HepG2 (cell line): ENCODE data around the gene NPVF. TPM values are rescaled to one million over a fixed set of nuclear protein-coding genes. Genes with fewer than 3 reads are reported as not detected.
A peak's percentile ranks its signal among the peaks of the same experiment; 100 is the strongest.

Experiments
- ATAC-seq: fragments of 200-7000 bp; cut with Tn5 transposase; 3 replicates; pipeline ENCODE4 v1.9.1; 2020; ENCODE audit warnings: mild to moderate bottlenecking, moderate library complexity
- BruUV-seq: library from RNA; stranded (reverse); fragments of 400-500 nt; replicated peaks from 2 replicates; lab custom pipeline; 2021; lab: Mats Ljungman, UMichigan
- CTCF ChIA-PET: fragments of 300-600 bp; formaldehyde crosslinking; extraction: SDS; loops from one replicate; lab custom pipeline; 2021; ENCODE audit warnings: low total read pairs, inconsistent platforms, low intra/inter-chr PET ratio; lab: Yijun Ruan, JAX
- POLR2A ChIA-PET: fragments of 350-600 bp; sonication (Branson Sonifier 250); formaldehyde crosslinking; loops from one replicate; lab custom pipeline; 2020; ENCODE audit warnings: antibody characterized with exemption, inconsistent platforms; lab: Yijun Ruan, JAX
- DNase-seq: peaks from one replicate; pipeline ENCODE4 v3.0.0-alpha.2; 2015; ENCODE audit warnings: low spot score
- FAIRE-seq: peaks from 3 replicates; lab custom pipeline; 2011; peaks lifted over from hg19 to GRCh38; lab: Jason Lieb, UNC
- H2AFZ ChIP-seq: one replicate; pipeline ENCODE4 v1.6.1; 2011; ENCODE audit warnings: low read length, inconsistent platforms
- H3K27ac ChIP-seq: fragments of 300-600 bp; 3 replicates; pipeline ENCODE4 v1.8.0; 2011; ENCODE audit warnings: mixed run types, mild to moderate bottlenecking, mixed read lengths, low read length, inconsistent platforms; ENCODE audit not compliant: insufficient read depth; ENCODE audit errors: extremely low read length
- H3K27me3 ChIP-seq, 2 experiments: fragments of 200-600 bp in 1 of 2; 2 replicates in 1 of 2; 3 replicates in 1 of 2; pipeline versions ENCODE4 v1.6.0 to v1.8.0; 2011; ENCODE audit warnings: low read length in 2 of 2, mild to moderate bottlenecking in 2 of 2, moderate library complexity in 2 of 2, inconsistent platforms in 1 of 2; ENCODE audit not compliant: insufficient read depth in 2 of 2, control insufficient read depth in 1 of 2
- H3K36me3 ChIP-seq, 2 experiments: fragments of 200-600 bp in 1 of 2; replicated peaks in 1 of 2; 2 replicates in 1 of 2; 3 replicates in 1 of 2; pipeline versions ENCODE4 v1.5.1 to v1.8.0; 2011; ENCODE audit warnings: low read length in 2 of 2, inconsistent platforms in 1 of 2; ENCODE audit not compliant: insufficient read depth in 2 of 2, control insufficient read depth in 1 of 2
- H3K4me1 ChIP-seq: 2 replicates; pipeline ENCODE4 v1.5.1; 2012; ENCODE audit warnings: low read length, inconsistent platforms; ENCODE audit not compliant: insufficient read depth
- H3K4me2 ChIP-seq: 2 replicates; pipeline ENCODE4 v1.6.0; 2011; ENCODE audit warnings: low read depth, low read length, inconsistent platforms
- H3K4me3 ChIP-seq, 3 experiments: fragments of 200-600 bp in 1 of 3; sonication (generic), shearing (Covaris generic) in 1 of 3; replicated peaks in 1 of 3; 2 replicates each; pipeline ENCODE4 v1.5.1; 2011 to 2016; ENCODE audit warnings: low read length in 3 of 3, inconsistent platforms in 2 of 3, low read depth in 2 of 3, mild to moderate bottlenecking in 2 of 3, control low read depth in 1 of 3, mixed read lengths in 1 of 3; ENCODE audit not compliant: insufficient read depth in 1 of 3
- H3K79me2 ChIP-seq: one replicate; pipeline ENCODE4 v1.6.1; 2011; ENCODE audit warnings: low read length, inconsistent platforms; ENCODE audit not compliant: insufficient read depth
- H3K9ac ChIP-seq: 2 replicates; pipeline ENCODE4 v1.6.0; 2011; ENCODE audit warnings: mild to moderate bottlenecking, low read depth, low read length, inconsistent platforms; ENCODE audit not compliant: insufficient read depth
- H3K9me3 ChIP-seq: 2 replicates; pipeline ENCODE4 v1.5.1; 2012; ENCODE audit warnings: mild to moderate bottlenecking, low read length
- H4K20me1 ChIP-seq: 2 replicates; pipeline ENCODE4 v1.6.0; 2011; ENCODE audit warnings: inconsistent platforms, mild to moderate bottlenecking, low read length, moderate library complexity; ENCODE audit not compliant: insufficient read depth
- HMG20B ChIP-seq: conservative IDR thresholded peaks from 2 replicates; pipeline ENCODE4 v1.6.1; 2016; ENCODE audit warnings: missing genetic modification reagents, missing compliant biosample characterization
- KDM5A ChIP-seq: fragments of 200-600 bp; sonication (generic); IDR thresholded peaks from 2 replicates; pipeline ENCODE4 v1.7.0; 2018; ENCODE audit warnings: antibody characterized with exemption, mild to moderate bottlenecking, low read length, borderline replicate concordance
- NFAT5 ChIP-seq: sonication (generic); formaldehyde crosslinking; IDR thresholded peaks from 2 replicates; pipeline ENCODE4 v1.4.0; 2020; ENCODE audit warnings: missing genetic modification reagents
- NR2F6 ChIP-seq, 2 experiments: IDR thresholded peaks; 2 replicates each; pipeline ENCODE4 v1.6.1; 2016; ENCODE audit warnings: antibody characterized with exemption in 1 of 2, mild to moderate bottlenecking in 1 of 2
- ONECUT2 ChIP-seq: sonication (generic); formaldehyde crosslinking; IDR thresholded peaks from 2 replicates; pipeline ENCODE4 v1.4.0; 2020; ENCODE audit warnings: missing genetic modification reagents
- PHB2 ChIP-seq: fragments of 450-650 bp; IDR thresholded peaks from 2 replicates; pipeline ENCODE4 v1.6.1; 2018; ENCODE audit not compliant: partially characterized antibody
- RBM39 ChIP-seq: fragments of 200-400 bp; formaldehyde crosslinking; IDR thresholded peaks from one replicate; pipeline ENCODE4 v1.6.1; 2018; ENCODE audit warnings: antibody characterized with exemption, mild to moderate bottlenecking, low read depth, low read length; ENCODE audit not compliant: poor library complexity, severe bottlenecking
- RNF219 ChIP-seq: sonication (generic); formaldehyde crosslinking; IDR thresholded peaks from 2 replicates; pipeline ENCODE4 v1.5.0; 2020; ENCODE audit warnings: mild to moderate bottlenecking, missing genetic modification reagents
- SP2 ChIP-seq: sonication (generic); formaldehyde crosslinking; IDR thresholded peaks from 2 replicates; pipeline ENCODE4 v1.5.1; 2020; ENCODE audit warnings: mild to moderate bottlenecking, missing genetic modification reagents
- SRSF1 ChIP-seq: fragments of 200-400 bp; formaldehyde crosslinking; optimal IDR thresholded peaks from 2 replicates; pipeline ENCODE3; 2017; ENCODE audit warnings: mild to moderate bottlenecking, low read depth, low read length, moderate library complexity
- ZBTB34 ChIP-seq: sonication (generic); formaldehyde crosslinking; IDR thresholded peaks from 2 replicates; pipeline ENCODE4 v1.8.0; 2022; ENCODE audit warnings: mild to moderate bottlenecking, missing genetic modification reagents
- ZNF160 ChIP-seq: sonication (generic); formaldehyde crosslinking; IDR thresholded peaks from 2 replicates; pipeline ENCODE4 v1.8.0; 2022; ENCODE audit warnings: mild to moderate bottlenecking, inconsistent platforms, missing genetic modification reagents
- WGBS: methylation state at CpG from one replicate; pipeline ENCODE4 v1.1.6; 2017; ENCODE audit warnings: low lambda C conversion rate; 5-methylcytosine and 5-hydroxymethylcytosine counted together
- in situ Hi-C: cut with HindIII; loops from 2 replicates; pipeline ENCODE4 v1.10.0; 2017; ENCODE audit warnings: low pct_unique_long_range_greater_than_20kb; ENCODE audit not compliant: extremely low pct_ligation_motif_present
- intact Hi-C: fragments of 100-400 bp; cut with micrococcal nuclease; formaldehyde crosslinking; loops from one replicate; pipeline ENCODE4 v1.10.0; 2022; ENCODE audit not compliant: unreplicated experiment
- polyA plus RNA-seq, 8 experiments: library from polyadenylated mRNA; depleted of rRNA in 3 of 8; stranded (reverse) in 7 of 8; unstranded in 1 of 8; fragments of >200 nt; fragmentation: Illumina TruSeq in 4 of 8; extraction: Trizol in 4 of 8; gene quantifications; 2 replicates each; pipeline versions ENCODE4 v1.2.1 to v1.2.3, GENCODE V29; 2011 to 2016; ENCODE audit warnings: low read depth in 4 of 8, missing spikeins in 1 of 8, mixed read lengths in 1 of 8; ENCODE audit not compliant: insufficient read depth in 1 of 8
- total RNA-seq, 5 experiments: library from RNA; depleted of rRNA; stranded (reverse); fragments of >200 nt; fragmentation: Illumina TruSeq; extraction: Trizol; gene quantifications; 2 replicates each; pipeline ENCODE4 v1.2.3, GENCODE V29; 2016; ENCODE audit warnings: low read depth in 1 of 5
- TF ChIP-seq, protein P1 (sequence below): sonication (generic); formaldehyde crosslinking; IDR thresholded peaks from 2 replicates; pipeline ENCODE4 v1.8.1; 2022; ENCODE audit warnings: low read depth, mild to moderate bottlenecking, missing genetic modification reagents

NPVF gene
- total and polyA plus RNA-seq, 2 of the 13 experiments (the other 11 are each of a cell fraction or from before 2014, with no cell fraction given) = not detected

GRCh38 chr7:25249772-25250171 lies 21.5 kb upstream of the NPVF start:
- intact Hi-C loops = no loop called here
- no peak for TF ChIP-seq ONECUT2
- TF ChIP-seq HMG20B (CRISPR knock-in tag) = no peak
- no peak for TF ChIP-seq NFAT5
- peak; percentile 58; the same call in 1 of the 2 replicates for TF ChIP-seq ZBTB34 (CRISPR knock-in tag)
- TF ChIP-seq NR2F6 (IDR thresholded peaks at IDR 0.05) = no peak
- no peak for TF ChIP-seq NR2F6 (CRISPR knock-in tag; IDR thresholded peaks at IDR 0.05)
- no peak for TF ChIP-seq KDM5A
- TF ChIP-seq RNF219 (CRISPR knock-in tag) = no peak
- TF ChIP-seq SRSF1 = no peak
- no peak for TF ChIP-seq ZNF160 (CRISPR knock-in tag)
- no peak for TF ChIP-seq PHB2
- TF ChIP-seq, protein P1, sequence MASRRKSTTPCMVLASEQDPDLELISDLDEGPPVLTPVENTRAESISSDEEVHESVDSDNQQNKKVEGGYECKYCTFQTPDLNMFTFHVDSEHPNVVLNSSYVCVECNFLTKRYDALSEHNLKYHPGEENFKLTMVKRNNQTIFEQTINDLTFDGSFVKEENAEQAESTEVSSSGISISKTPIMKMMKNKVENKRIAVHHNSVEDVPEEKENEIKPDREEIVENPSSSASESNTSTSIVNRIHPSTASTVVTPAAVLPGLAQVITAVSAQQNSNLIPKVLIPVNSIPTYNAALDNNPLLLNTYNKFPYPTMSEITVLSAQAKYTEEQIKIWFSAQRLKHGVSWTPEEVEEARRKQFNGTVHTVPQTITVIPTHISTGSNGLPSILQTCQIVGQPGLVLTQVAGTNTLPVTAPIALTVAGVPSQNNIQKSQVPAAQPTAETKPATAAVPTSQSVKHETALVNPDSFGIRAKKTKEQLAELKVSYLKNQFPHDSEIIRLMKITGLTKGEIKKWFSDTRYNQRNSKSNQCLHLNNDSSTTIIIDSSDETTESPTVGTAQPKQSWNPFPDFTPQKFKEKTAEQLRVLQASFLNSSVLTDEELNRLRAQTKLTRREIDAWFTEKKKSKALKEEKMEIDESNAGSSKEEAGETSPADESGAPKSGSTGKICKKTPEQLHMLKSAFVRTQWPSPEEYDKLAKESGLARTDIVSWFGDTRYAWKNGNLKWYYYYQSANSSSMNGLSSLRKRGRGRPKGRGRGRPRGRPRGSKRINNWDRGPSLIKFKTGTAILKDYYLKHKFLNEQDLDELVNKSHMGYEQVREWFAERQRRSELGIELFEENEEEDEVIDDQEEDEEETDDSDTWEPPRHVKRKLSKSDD (CRISPR knock-in tag) = no peak
- no peak for TF ChIP-seq SP2
- TF ChIP-seq RBM39 = no peak

More at GRCh38 chr7:25249772-25250171, 21.5 kb upstream of the NPVF start:
- peaks cover 22% of the 10 kb centered on the region for H3K4me1 ChIP-seq
- H3K36me3 ChIP-seq = no peaks in the 10 kb centered on the region
- H3K79me2 ChIP-seq = no peaks in the 10 kb centered on the region
- no peak overlapping the region for H3K9ac ChIP-seq
- peak overlapping the region in 1 of 3 experiments; percentile 24; a peak in 2 of 6 replicates for H3K4me3 ChIP-seq
- ATAC-seq (peak; percentile 96), FAIRE-seq (peak; percentile 92), DNase-seq (peak; percentile 71)
- ChIA-PET CTCF (no interaction called here), POLR2A (no interaction called here)
- H3K9me3 ChIP-seq = no peaks in the 10 kb centered on the region
- H3K4me2 ChIP-seq = peak overlapping the region; percentile 60
- no peak overlapping the region for H2AFZ ChIP-seq
- no TSS peak for BruUV-seq
- in situ Hi-C loops = no loop called here
- no peaks in the 10 kb centered on the region for H3K27me3 ChIP-seq
- H3K27ac ChIP-seq = peak overlapping the region; percentile 8
- WGBS = 0% methylated on average over 2 of the region's 3 CpGs
- H4K20me1 ChIP-seq = no peaks in the 10 kb centered on the region
